Stimulated activated CD4-positive, alpha-beta T cell treated with anti-CD3 and anti-CD28 coated beads, Interleukin-15, amount 100 ng/mL, for 48 hours (primary cell): ENCODE results near the gene A3GALT2.
"Not testable (repeated sequence)": the region's sequence is repeated elsewhere in the genome, so short reads cannot be mapped to it uniquely, and the experiment has no call there.

Experiments
- DNase-seq, 2 donors: peaks; one replicate each; pipeline ENCODE4 v3.0.0-alpha.2; 2020; ENCODE audit warnings: low read depth in 2 of 2

The A3GALT2 gene

GRCh38 chr1:33294071-33295010 is 26.6 kb downstream of the A3GALT2 start:
- no peak for DNase-seq

GRCh38 chr1:33292726-33293340 is 28.1 kb downstream of the A3GALT2 start:
- DNase-seq: no peak

DNA sequence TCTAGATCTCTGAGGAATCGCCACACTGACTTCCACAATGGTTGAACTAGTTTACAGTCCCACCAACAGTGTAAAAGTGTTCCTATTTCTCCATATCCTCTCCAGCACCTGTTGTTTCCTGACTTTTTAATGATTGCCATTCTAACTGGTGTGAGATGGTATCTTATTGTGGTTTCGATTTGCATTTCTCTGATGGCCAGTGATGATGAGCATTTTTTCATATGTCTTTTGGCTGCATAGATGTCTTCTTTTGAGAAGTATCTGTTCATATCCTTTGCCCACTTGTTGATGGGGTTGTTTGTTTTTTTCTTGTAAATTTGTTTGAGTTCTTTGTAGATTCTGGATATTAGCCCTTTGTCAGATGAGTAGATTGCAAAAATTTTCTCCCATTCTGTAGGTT is 30.3 kb downstream of the A3GALT2 start:
- not testable (repeated sequence) for DNase-seq

DNA sequence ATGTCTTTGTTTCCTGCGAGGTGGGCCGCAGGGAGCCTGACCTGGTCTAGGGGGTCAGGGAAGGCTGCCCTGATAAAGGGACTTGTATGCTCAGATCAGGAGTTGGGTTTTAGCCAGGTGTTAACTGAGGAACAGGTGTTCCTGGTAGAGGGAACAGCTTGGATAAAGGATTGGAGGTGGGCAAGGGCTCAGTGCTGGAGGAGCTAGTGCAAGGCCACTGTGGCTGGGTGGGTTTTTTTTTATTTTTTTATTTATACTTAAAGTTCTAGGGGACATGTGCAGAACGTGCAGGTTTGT is 31.1 kb downstream of the A3GALT2 start:
- no peak for DNase-seq

DNA sequence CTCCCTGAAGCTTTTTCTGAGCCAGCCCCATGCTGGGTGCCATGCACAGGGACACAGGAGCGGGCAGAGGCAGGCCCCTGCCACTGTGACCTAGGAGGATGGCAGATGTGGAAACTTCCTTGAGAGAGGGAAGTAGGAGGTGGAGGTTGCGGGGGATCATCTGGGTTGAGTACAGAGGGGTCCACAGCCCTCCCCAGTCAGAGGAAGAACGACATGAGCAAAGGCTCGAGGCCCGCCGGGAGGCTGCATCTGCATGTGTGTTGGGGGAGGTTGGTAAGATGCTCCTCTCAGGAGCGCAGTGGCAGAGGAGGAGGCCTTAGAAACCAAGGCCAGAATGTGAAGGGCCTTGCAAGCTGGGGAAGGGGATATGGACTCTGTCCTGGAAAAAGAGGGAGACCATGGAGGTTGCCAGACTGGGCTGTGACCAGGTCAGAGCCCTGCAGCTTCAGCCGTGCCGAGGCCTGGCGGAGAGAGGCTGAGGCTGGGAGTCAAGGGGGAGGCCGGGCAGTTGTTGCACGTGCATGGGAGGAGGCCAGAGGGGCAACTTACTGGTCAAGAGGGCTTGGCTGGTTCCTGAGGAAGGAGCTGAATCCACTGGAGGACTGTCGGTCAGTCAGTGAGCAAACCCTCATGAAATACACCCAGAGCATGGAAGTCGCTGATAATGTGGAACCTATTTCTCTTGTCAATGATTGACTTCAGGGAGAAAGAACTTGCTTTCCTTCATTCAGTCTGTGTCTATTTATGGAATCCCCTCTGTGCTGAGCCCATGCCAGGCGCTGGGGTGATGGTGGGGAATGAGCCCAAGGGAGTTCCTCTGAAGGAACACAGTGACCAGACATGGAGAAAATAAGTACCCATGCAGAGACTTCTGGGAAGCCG is 31.7 kb downstream of the A3GALT2 start:
- no peak for DNase-seq

DNA sequence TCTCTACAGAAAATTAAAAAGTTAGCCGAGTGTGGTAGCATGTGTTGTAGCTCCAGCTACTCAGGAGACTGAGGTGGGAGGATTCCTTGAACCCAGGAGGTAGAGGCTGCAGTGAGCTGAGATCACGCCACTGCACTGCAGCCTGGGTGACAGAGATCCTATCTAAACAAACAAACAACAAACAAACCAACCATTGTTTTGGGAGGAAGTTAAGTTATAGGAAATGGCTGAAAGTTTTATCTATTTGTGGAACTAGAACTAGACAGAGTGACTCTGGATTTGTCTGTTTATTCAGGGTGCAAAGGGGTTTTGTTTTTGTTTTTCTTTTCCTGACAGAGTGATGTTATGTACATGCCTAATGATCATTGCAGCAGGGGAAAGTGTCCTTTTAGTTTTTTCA is 33.6 kb downstream of the A3GALT2 start:
- DNase-seq: no peak

GRCh38 chr1:33286451-33287185 is 34.3 kb downstream of the A3GALT2 start:
- no peak for DNase-seq

DNA sequence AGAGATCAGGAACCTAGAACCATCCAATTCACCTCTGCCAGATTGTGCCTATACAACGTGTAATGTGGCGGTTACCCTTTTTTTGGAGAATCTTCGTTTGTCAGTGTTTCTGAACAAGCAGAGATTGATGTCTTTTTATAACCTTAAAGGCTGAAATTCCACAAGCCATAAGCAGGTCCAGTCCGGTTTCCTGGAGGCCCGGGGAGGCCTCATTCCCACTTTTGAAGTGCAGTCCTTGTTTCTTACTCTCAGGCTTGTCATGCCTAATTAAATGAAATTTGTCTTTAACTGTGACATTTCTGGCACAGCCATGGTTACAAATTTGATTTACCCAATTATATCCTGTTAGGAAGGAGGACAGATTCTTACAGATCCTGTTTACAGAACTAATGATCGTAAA is 36.8 kb downstream of the A3GALT2 start:
- DNase-seq: no peak

DNA sequence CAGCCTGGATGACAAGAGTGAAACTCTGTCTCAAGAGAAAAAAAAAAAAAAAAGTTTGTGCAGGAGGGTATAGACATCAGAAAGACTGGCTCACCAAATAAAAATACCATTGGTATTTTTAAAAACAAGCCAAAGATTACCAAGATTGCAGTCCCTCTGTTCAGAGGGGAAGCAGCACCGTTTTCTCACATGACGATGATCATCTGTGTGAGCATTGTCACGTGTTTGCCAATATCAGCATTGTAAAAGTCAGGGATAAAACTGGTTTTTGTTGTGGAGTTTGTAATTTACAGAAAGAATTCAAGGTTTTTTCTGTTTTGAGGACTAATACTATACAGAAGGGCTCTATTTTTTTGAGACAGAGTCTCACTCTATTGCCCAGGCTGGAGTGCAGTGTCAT is 38.1 kb downstream of the A3GALT2 start:
- DNase-seq: no peak

GRCh38 chr1:33281554-33282303 is 39.2 kb downstream of the A3GALT2 start:
- no peak for DNase-seq

DNA sequence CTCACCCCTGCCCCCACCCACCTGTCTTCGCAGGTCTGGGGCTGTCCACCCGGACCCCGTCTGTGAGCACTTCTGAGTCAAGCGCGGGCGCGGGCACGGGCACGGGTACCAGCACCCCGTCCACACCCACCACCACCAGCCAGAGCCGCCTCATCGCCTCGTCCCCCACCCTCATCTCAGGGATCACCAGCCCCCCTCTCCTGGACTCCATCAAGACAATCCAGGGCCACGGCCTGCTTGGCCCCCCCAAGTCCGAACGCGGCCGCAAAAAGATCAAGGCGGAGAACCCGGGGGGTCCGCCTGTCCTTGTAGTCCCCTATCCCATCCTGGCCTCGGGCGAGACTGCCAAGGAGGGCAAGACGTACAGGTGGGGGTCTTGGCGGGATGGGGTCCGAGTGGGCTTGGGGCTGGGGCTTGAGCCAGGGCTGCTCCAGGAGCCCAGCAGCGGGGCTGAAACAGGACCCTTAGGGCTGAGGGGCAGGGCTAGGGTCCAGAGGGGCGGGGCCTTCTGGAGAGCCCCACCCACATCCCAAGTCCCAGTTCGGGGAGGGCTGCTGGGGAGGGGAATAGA is 40.7 kb downstream of the A3GALT2 start:
- no peak for DNase-seq

- no peak for DNase-seq
These were observed 43.3 kb downstream of the A3GALT2 start for GRCh38 chr1:33277488-33278084.

DNA sequence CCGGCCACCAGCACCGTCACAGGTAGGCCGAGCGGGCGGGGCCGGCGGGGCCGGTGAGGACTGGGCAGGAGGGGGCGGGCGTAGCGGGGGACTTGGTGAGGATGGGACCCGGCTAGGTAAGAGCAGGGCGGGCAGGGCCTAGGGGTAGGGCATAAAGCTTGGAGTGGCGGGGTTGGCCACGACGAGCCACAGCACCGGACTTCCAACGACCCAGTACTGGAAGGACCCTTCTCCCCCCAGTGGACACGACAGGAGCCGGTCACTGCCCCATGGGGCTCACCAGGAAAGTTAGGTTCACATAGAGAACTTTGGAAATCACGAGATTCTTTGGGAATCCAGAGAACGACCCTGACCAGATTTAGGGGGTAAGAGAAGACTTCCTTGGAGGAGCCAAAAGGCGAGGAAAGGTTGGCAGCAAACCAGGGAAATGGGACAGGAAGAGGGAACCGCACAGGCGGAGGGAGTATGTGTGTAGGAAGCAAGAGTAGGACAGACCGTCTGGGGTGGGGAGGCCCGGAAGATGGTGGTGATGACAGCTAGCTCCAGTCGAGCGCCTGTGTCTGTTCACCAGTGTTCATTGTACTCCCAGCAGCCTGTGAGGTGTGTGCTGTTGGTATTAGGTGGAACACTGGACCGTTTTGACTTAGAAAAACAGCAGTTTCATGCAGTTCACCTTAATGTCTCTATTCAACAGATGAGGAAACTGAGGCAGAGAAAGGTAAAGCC is 44.2 kb downstream of the A3GALT2 start:
- DNase-seq: no peak

- no peak for DNase-seq
These were observed 45.0 kb downstream of the A3GALT2 start for GRCh38 chr1:33275706-33276572.

DNA sequence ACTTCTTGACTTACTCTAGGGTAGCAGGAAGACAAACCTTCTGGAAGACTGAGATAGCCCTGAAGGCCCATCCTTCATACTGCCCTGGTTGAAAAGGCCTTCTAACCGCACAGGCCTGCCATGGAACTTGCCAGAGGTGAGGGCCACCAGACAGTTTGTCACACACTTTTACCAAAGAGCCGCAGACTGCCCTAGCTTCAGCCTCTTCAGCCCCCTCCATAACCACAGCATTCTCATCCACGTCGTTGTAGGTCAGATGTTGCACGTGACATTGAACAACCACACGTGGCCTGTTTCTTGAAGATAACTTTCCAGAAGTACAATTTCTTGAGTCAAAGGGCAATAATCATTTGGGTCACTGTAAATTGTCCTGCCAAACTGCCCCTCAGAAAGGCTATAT is 45.7 kb downstream of the A3GALT2 start:
- no peak for DNase-seq

DNA sequence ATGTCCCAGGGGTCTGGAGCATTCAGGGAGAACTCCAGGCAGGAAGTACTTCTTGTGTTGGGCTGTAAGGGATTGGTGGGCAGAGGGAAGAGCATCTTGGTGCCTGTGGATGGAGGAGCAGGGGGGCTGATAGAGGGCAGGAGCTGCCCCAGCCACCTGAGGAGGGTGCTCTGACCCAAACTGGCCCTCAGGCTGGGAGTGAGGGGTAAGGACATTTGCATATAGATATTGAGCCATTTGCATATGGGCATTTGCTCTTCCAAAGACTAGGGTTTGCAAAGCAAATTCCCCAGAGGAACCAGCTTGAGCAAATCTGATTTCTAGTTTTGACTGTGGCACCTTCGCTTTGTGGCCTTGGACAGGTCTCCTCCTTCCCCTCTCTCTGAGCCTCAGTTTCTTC is 46.5 kb downstream of the A3GALT2 start:
- no peak for DNase-seq

- no peak for DNase-seq
These were observed 46.9 kb downstream of the A3GALT2 start for GRCh38 chr1:33273961-33274371.

DNA sequence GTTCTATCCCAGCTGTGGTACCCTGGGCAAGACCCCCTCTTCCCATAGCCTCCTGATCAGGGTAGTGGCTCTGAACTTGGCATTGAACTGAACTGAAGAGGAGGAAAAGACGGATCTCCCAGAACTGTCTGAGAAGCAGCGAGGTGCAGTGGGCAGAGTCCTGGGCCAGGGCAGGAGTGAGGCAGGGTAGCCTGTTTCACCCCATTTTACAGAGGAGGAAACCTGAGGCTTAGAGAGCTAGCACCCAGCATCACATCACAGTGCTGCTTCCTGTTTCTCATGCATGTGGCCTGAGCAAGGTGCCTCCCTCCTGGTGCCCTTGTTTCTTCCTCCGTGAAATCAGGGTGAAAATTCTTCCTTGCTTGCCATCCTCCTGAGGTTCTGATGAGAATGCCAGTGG is 47.5 kb downstream of the A3GALT2 start:
- DNase-seq: no peak

DNA sequence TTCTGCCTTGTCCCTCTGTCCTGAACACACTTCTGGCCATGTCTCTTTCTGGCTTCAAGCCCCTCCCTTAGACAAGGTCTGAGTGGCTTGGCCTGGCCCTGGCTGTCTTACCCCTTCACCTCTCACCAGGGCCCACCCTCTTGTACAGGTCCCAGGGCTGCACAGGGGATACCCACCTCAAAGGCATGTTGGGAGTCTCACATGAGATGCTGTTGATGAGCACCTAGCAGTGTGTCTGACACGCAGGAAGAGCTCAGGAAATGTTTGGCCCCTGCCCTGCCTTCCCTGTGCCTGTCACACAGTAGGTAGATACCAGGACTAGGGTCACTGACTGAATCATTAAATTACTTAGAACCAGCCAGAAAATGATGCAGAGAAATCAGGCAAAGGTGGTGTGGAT is 48.0 kb downstream of the A3GALT2 start:
- DNase-seq: no peak
